Caco-2 (cell line): ENCODE results near the gene FAM83F. TPM values are rescaled to one million over a fixed set of nuclear protein-coding genes. Genes with fewer than 3 reads are reported as not detected.

ENCODE experiments used
- BruUV-seq: library from RNA; stranded (reverse); fragments of 400-500 nt; replicated peaks from 2 replicates; lab custom pipeline; 2021; lab: Mats Ljungman, UMichigan
- CTCF ChIA-PET: fragments of 300-600 bp; sonication (Branson Sonifier 250); formaldehyde crosslinking; loops from one replicate; lab custom pipeline; 2022; ENCODE audit warnings: antibody characterized with exemption; lab: Charles Lee
- POLR2A ChIA-PET: fragments of 300-600 bp; sonication (Branson Sonifier 250); formaldehyde crosslinking; loops from one replicate; lab custom pipeline; 2022; ENCODE audit warnings: antibody characterized with exemption; lab: Charles Lee
- DNase-seq, 2 experiments: peaks; one replicate each; pipeline versions ENCODE4 v3.0.0 to v3.0.0-alpha.2; 2020 to 2022
- H3K27me3 ChIP-seq: replicated peaks from 2 replicates; pipeline ENCODE4 v1.6.0; 2011; ENCODE audit warnings: low read length; ENCODE audit not compliant: control insufficient read depth, insufficient read depth
- H3K36me3 ChIP-seq: 2 replicates; pipeline ENCODE4 v1.5.1; 2011; ENCODE audit warnings: low read length; ENCODE audit not compliant: control insufficient read depth, insufficient read depth
- H3K4me1 ChIP-seq: fragments of 250-450 bp; sonication (Bioruptor Pico); 2 replicates; pipeline ENCODE4 v1.5.1; 2020; ENCODE audit warnings: mild to moderate bottlenecking
- H3K4me3 ChIP-seq: 2 replicates; pipeline ENCODE4 v1.5.1; 2011; ENCODE audit warnings: low read depth, mild to moderate bottlenecking, control low read depth, low read length
- H3K9me3 ChIP-seq: fragments of 250-450 bp; sonication (Bioruptor Pico); 2 replicates; pipeline ENCODE4 v1.5.1; 2020; ENCODE audit warnings: mild to moderate bottlenecking, moderate library complexity
- H3K27ac Mint-ChIP-seq: one replicate; pipeline ENCODE4 v1.8.0; 2022; ENCODE audit warnings: mixed read lengths; ENCODE audit not compliant: unreplicated experiment
- H3K27me3 Mint-ChIP-seq: one replicate; pipeline ENCODE4 v1.8.0; 2022; ENCODE audit warnings: mixed read lengths; ENCODE audit not compliant: insufficient read depth, unreplicated experiment
- H3K36me3 Mint-ChIP-seq: one replicate; pipeline ENCODE4 v1.8.0; 2022; ENCODE audit warnings: mild to moderate bottlenecking, mixed read lengths; ENCODE audit not compliant: insufficient read depth, unreplicated experiment
- H3K4me1 Mint-ChIP-seq: one replicate; pipeline ENCODE4 v1.8.0; 2022; ENCODE audit warnings: low read depth, mixed read lengths; ENCODE audit not compliant: unreplicated experiment
- H3K4me3 Mint-ChIP-seq: one replicate; pipeline ENCODE4 v1.8.0; 2022; ENCODE audit warnings: mild to moderate bottlenecking, moderate library complexity, mixed read lengths; ENCODE audit not compliant: unreplicated experiment
- H3K9me3 Mint-ChIP-seq: one replicate; pipeline ENCODE4 v1.8.0; 2022; ENCODE audit warnings: mixed read lengths; ENCODE audit not compliant: unreplicated experiment
- CTCF ChIP-seq, 2 experiments: fragments of 200-600 bp in 1 of 2; IDR thresholded peaks; 1 replicate in 1 of 2; 2 replicates in 1 of 2; pipeline versions ENCODE4 v1.5.1 to v1.8.0; 2011 to 2022; ENCODE audit warnings: antibody characterized with exemption in 1 of 2, control low read depth in 1 of 2, inconsistent platforms in 1 of 2, low read depth in 1 of 2, low read length in 1 of 2, mild to moderate bottlenecking in 1 of 2, moderate library complexity in 1 of 2; ENCODE audit not compliant: insufficient read depth in 1 of 2, severe bottlenecking in 1 of 2, unreplicated experiment in 1 of 2
- intact Hi-C: fragments of 100-400 bp; cut with micrococcal nuclease; formaldehyde crosslinking; loops from one replicate; pipeline ENCODE4 v1.10.0; 2022; ENCODE audit not compliant: unreplicated experiment
- total RNA-seq: library from RNA; stranded (reverse); gene quantifications from 2 replicates; pipeline ENCODE4 v1.2.3, GENCODE V29; 2022

FAM83F gene
- total RNA-seq, 1 experiment from 2014 or later = 20.0 TPM

DNA sequence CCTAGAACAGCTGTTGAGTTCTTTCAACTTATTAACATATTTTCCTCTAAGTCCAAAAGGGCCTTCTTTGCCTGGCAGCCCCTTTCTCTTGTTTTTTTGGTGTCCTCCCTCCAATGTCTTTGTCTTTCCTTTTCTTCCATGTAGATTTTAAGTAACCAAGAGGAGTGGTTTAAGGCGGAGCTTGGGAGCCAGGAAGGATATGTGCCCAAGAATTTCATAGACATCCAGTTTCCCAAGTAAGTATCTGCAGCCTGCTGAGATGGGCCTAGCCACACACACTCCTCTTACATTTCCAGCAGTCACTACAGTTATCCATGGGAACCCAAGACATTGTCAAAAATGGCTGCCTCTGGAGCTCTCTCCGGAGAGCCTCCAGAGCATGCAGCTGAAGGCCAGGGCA lies 39.1 kb upstream of the FAM83F start:
- DNase-seq = no peak
- no peaks in the 10 kb centered on the region for H3K36me3 Mint-ChIP-seq

DNA sequence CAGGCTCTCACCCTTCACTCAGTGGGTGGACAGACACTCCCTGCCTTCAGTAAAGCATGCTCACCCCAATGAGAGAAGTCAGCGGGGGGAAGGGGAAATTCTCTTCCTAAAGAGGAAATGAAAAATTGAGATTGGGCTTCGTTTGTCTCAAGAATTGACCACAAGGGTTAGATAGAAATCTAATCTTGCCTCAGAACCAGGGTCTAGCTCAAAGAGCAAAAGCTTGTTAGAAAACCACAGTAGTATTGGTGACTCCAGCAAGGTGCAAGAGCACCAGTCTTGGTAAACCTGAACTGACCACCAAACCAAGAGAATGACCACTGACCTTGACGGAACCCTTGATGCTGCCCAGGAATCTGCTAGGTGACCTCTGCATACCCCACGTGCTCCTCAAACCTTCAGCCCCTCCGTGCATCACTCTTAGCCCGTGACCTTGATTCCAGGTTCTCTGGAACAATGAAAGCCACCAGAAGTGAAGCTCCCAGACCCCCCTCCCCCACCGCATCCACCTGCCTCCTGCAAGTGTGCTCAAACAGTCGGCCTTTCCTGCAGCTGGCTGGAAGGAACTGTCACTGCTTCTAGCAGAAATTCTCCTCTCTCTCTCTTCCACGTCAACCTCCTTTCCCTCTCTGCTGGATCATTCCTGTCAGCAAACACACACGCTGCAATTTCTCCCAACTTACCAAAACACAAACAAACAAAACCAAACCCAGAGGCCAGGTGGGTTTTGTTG lies 37.7 kb upstream of the FAM83F start:
- H3K4me1 ChIP-seq = no peaks in the 10 kb centered on the region
- H3K4me1 Mint-ChIP-seq = no peaks in the 10 kb centered on the region
- POLR2A ChIA-PET = no interaction called here
- H3K36me3 Mint-ChIP-seq = no peaks in the 10 kb centered on the region
- H3K9me3 ChIP-seq = no peaks in the 10 kb centered on the region
- no peak overlapping the region for H3K4me3 ChIP-seq
- no TSS peak for BruUV-seq
- no peak overlapping the region for H3K4me3 Mint-ChIP-seq
- no peaks in the 10 kb centered on the region for H3K9me3 Mint-ChIP-seq
- H3K27me3 Mint-ChIP-seq = no peaks in the 10 kb centered on the region
- H3K27ac Mint-ChIP-seq = no peak overlapping the region
- no peaks in the 10 kb centered on the region for H3K27me3 ChIP-seq
- TF ChIP-seq CTCF (IDR thresholded peaks at IDR 0.05; ENCODE audit: insufficient read depth in 1 of 2, low read depth in 1 of 2, low read length in 1 of 2, severe bottlenecking in 1 of 2, unreplicated experiment in 1 of 2) = no peak
- DNase-seq = no peak
- intact Hi-C loops = no loop called here
- CTCF ChIA-PET = no interaction called here
- no peaks in the 10 kb centered on the region for H3K36me3 ChIP-seq

More for the DNA sequence above, 39.1 kb upstream of the FAM83F start:
- intact Hi-C loops = no loop called here
- no peak overlapping the region for H3K27ac Mint-ChIP-seq
- Histone ChIP-seq H3K36me3 (no peaks in the 10 kb centered on the region), H3K27me3 (no peaks in the 10 kb centered on the region), H3K9me3 (no peaks in the 10 kb centered on the region), H3K4me3 (no peak overlapping the region), H3K4me1 (no peaks in the 10 kb centered on the region)
- H3K9me3 Mint-ChIP-seq = no peaks in the 10 kb centered on the region
- CTCF ChIA-PET = no interaction called here
- POLR2A ChIA-PET = no interaction called here
- BruUV-seq = no TSS peak
- H3K4me3 Mint-ChIP-seq = no peak overlapping the region
- no peak for TF ChIP-seq CTCF (IDR thresholded peaks at IDR 0.05; ENCODE audit: insufficient read depth in 1 of 2, low read depth in 1 of 2, low read length in 1 of 2, severe bottlenecking in 1 of 2, unreplicated experiment in 1 of 2)
- no peaks in the 10 kb centered on the region for H3K27me3 Mint-ChIP-seq
- H3K4me1 Mint-ChIP-seq = no peaks in the 10 kb centered on the region

DNA sequence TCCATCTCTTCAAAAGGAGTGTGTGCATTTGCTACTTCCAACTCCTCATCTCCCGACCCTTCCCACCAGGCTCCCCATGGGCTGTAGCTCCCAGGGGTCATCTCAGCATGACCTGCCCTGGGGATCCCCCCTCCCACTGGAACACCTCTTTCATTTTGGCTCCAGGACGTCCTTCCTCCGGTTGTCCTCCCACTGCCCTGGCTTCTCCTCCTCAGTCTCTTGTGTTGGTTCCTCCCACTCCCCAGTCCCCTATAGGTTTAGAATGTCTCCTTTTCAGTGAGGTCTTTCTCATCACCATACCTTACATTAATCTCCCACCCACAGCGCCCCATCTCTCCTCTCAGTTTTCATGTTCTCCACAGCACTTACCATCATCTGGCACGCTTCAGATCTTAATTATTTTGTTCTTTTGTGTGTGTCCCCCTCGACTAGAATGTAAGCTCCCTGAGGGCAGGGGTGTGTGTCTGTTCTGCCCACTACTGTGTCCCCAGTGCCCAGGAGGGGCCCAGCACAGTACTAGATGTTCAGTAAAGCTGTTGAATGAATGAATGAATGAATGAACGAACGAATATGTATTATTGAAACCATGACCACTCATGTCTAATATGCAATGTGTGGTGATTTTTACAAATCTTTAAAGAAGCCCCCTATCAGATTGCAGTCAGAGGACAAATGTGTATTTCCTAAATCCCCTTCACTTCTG lies 36.6 kb upstream of the FAM83F start:
- BruUV-seq = no TSS peak
- intact Hi-C loops = no loop called here
- no peak for TF ChIP-seq CTCF (IDR thresholded peaks at IDR 0.05; ENCODE audit: insufficient read depth in 1 of 2, low read depth in 1 of 2, low read length in 1 of 2, severe bottlenecking in 1 of 2, unreplicated experiment in 1 of 2)
- Mint-ChIP-seq H3K27ac (no peak overlapping the region), H3K36me3 (no peaks in the 10 kb centered on the region), H3K4me3 (no peak overlapping the region), H3K27me3 (no peaks in the 10 kb centered on the region), H3K4me1 (no peaks in the 10 kb centered on the region), H3K9me3 (no peaks in the 10 kb centered on the region)
- ChIA-PET POLR2A (no interaction called here), CTCF (no interaction called here)
- Histone ChIP-seq H3K36me3 (no peaks in the 10 kb centered on the region), H3K4me3 (no peak overlapping the region), H3K27me3 (no peaks in the 10 kb centered on the region), H3K9me3 (no peaks in the 10 kb centered on the region), H3K4me1 (no peaks in the 10 kb centered on the region)
- no peak for DNase-seq
